ENCODE data around the gene SOS2. TPM values are rescaled to one million over a fixed set of nuclear protein-coding genes. Genes with fewer than 3 reads are reported as not detected.

Gene SOS2
- total and polyA plus RNA-seq, 4 donors = 3.1 to 20.1 (median 9.1) TPM

- H3K4me3 ChIP-seq (ENCODE audit: low read depth in 1 of 3, low read length in 3 of 3) = no peak overlapping the region
- H3K9me3 ChIP-seq (ENCODE audit: control insufficient read depth in 4 of 4, low read length in 3 of 4) = no peaks in the 10 kb centered on the region
- peaks cover 0 to 3% (median 0%) of the 10 kb centered on the region in 4 donors for H3K4me1 ChIP-seq (ENCODE audit: control insufficient read depth in 4 of 4, insufficient read depth in 4 of 4, low read length in 3 of 4)
- H3K9ac ChIP-seq (ENCODE audit: low read depth in 1 of 2, low read length in 2 of 2) = no peak overlapping the region
- 79% methylated on average over 1 of the region's 1 CpG for WGBS
- no peak for DNase-seq (ENCODE audit: low spot score)
- TF ChIP-seq NR2F2 (IDR thresholded peaks at IDR 0.05) (no peak), JUND (IDR thresholded peaks at IDR 0.05) (no peak), ZBTB33 (IDR thresholded peaks at IDR 0.05) (no peak), CTCF (IDR thresholded peaks at IDR 0.05; ENCODE audit: low read depth, low read length, missing input control) (no peak), MAX (IDR thresholded peaks at IDR 0.05) (no peak), HNF4A (conservative IDR thresholded peaks at IDR 0.05) (no peak), GABPA (IDR thresholded peaks at IDR 0.05 in 1 of 2, conservative IDR thresholded peaks at IDR 0.05 in 1 of 2) (no peak), ATF3 (IDR thresholded peaks at IDR 0.05) (no peak)
- H3K27me3 ChIP-seq (ENCODE audit: control insufficient read depth in 4 of 4, insufficient read depth in 4 of 4, low read length in 3 of 4) = no peaks in the 10 kb centered on the region
- no peaks in the 10 kb centered on the region for H3K36me3 ChIP-seq (ENCODE audit: control insufficient read depth in 4 of 4, insufficient read depth in 3 of 4, low read depth in 1 of 4, low read length in 3 of 4)
- H3K27ac ChIP-seq (ENCODE audit: low read depth in 1 of 2, low read length in 2 of 2) = no peak overlapping the region
Observed at GRCh38 chr14:50087341-50088116, 143.8 kb downstream of the SOS2 start.

GRCh38 chr14:50086321-50086711, 145.1 kb downstream of the SOS2 start:
- H3K9ac ChIP-seq (ENCODE audit: low read depth in 1 of 2, low read length in 2 of 2) = no peak overlapping the region
- H3K4me3 ChIP-seq (ENCODE audit: low read depth in 1 of 3, low read length in 3 of 3) = no peak overlapping the region
- no peaks in the 10 kb centered on the region for H3K9me3 ChIP-seq (ENCODE audit: control insufficient read depth in 4 of 4, low read length in 3 of 4)
- H3K4me1 ChIP-seq (ENCODE audit: control insufficient read depth in 4 of 4, insufficient read depth in 4 of 4, low read length in 3 of 4) = peaks cover 0 to 3% (median 0%) of the 10 kb centered on the region in 4 donors
- no peaks in the 10 kb centered on the region for H3K36me3 ChIP-seq (ENCODE audit: control insufficient read depth in 4 of 4, insufficient read depth in 3 of 4, low read depth in 1 of 4, low read length in 3 of 4)
- 93% methylated on average over 2 of the region's 2 CpGs for WGBS
- no peak for TF ChIP-seq ATF3 (IDR thresholded peaks at IDR 0.05)
- TF ChIP-seq EGR1 (IDR thresholded peaks at IDR 0.05; ENCODE audit: low read depth in 2 of 2) = no peak
- no peak overlapping the region for H3K27ac ChIP-seq (ENCODE audit: low read depth in 1 of 2, low read length in 2 of 2)
- no peak for DNase-seq (ENCODE audit: low spot score)
- H3K27me3 ChIP-seq (ENCODE audit: control insufficient read depth in 4 of 4, insufficient read depth in 4 of 4, low read length in 3 of 4) = no peaks in the 10 kb centered on the region

GRCh38 chr14:50085570-50086320, 145.6 kb downstream of the SOS2 start:
- 86% methylated on average over 10 of the region's 10 CpGs for WGBS
- H3K4me1 ChIP-seq (ENCODE audit: control insufficient read depth in 4 of 4, insufficient read depth in 4 of 4, low read length in 3 of 4) = peaks cover 0 to 3% (median 0%) of the 10 kb centered on the region in 4 donors
- TF ChIP-seq RAD21 (IDR thresholded peaks at IDR 0.05) = no peak
- no peak for TF ChIP-seq RXRA (IDR thresholded peaks at IDR 0.05)
- no peak for TF ChIP-seq GABPA (IDR thresholded peaks at IDR 0.05 in 1 of 2, conservative IDR thresholded peaks at IDR 0.05 in 1 of 2)
- no peak for TF ChIP-seq ATF3 (IDR thresholded peaks at IDR 0.05)
- no peak for TF ChIP-seq HNF4G (IDR thresholded peaks at IDR 0.05)
- no peak for TF ChIP-seq ZBTB33 (IDR thresholded peaks at IDR 0.05)
- no peak for TF ChIP-seq SP1 (IDR thresholded peaks at IDR 0.05)
- no peak for TF ChIP-seq HNF4A (conservative IDR thresholded peaks at IDR 0.05)
- no peak for TF ChIP-seq TAF1 (conservative IDR thresholded peaks at IDR 0.05)
- no peak for TF ChIP-seq MAX (IDR thresholded peaks at IDR 0.05)
- TF ChIP-seq EGR1 (IDR thresholded peaks at IDR 0.05; ENCODE audit: low read depth in 2 of 2) = no peak
- TF ChIP-seq FOXA2 (IDR thresholded peaks at IDR 0.05) = no peak

More at GRCh38 chr14:50085570-50086320, 145.6 kb downstream of the SOS2 start:
- no peak for DNase-seq (ENCODE audit: low spot score)
- no peak overlapping the region for H3K4me3 ChIP-seq (ENCODE audit: low read depth in 1 of 3, low read length in 3 of 3)
- H3K9ac ChIP-seq (ENCODE audit: low read depth in 1 of 2, low read length in 2 of 2) = no peak overlapping the region
- H3K9me3 ChIP-seq (ENCODE audit: control insufficient read depth in 4 of 4, low read length in 3 of 4) = no peaks in the 10 kb centered on the region
- no peaks in the 10 kb centered on the region for H3K36me3 ChIP-seq (ENCODE audit: control insufficient read depth in 4 of 4, insufficient read depth in 3 of 4, low read depth in 1 of 4, low read length in 3 of 4)
- no peaks in the 10 kb centered on the region for H3K27me3 ChIP-seq (ENCODE audit: control insufficient read depth in 4 of 4, insufficient read depth in 4 of 4, low read length in 3 of 4)
- no peak overlapping the region for H3K27ac ChIP-seq (ENCODE audit: low read depth in 1 of 2, low read length in 2 of 2)
